Gastroesophageal sphincter (tissue), 4 donors: ENCODE data around the gene COL26A1. TPM values are rescaled to one million over a fixed set of nuclear protein-coding genes. Genes with fewer than 3 reads are reported as not detected.

Source experiments
- ATAC-seq: fragments of 150-250 bp; one replicate; pipeline ENCODE4 v1.9.1; 2016; ENCODE audit warnings: mild to moderate bottlenecking, moderate library complexity
- H3K27ac ChIP-seq, 4 donors: fragments of 200-600 bp; sonication (generic) in 3 of 4; 1 replicate in 3 of 4; 2 replicates in 1 of 4; pipeline ENCODE4 v1.5.1; 2016 to 2019
- H3K27me3 ChIP-seq: fragments of 200-600 bp; sonication (generic); one replicate; pipeline ENCODE4 v1.5.1; 2019
- H3K36me3 ChIP-seq, 2 donors: fragments of 200-600 bp; sonication (generic); one replicate each; pipeline ENCODE4 v1.5.1; 2019; ENCODE audit warnings: control low read depth in 1 of 2
- H3K4me1 ChIP-seq, 3 donors: fragments of 200-600 bp; sonication (generic); 1 replicate in 2 of 3; 2 replicates in 1 of 3; pipeline ENCODE4 v1.5.1; 2016 to 2019; ENCODE audit warnings: control low read depth in 2 of 3
- H3K4me3 ChIP-seq, 2 donors: fragments of 200-600 bp; sonication (generic); one replicate each; pipeline ENCODE4 v1.5.1; 2019; ENCODE audit warnings: mild to moderate bottlenecking in 1 of 2, moderate library complexity in 1 of 2
- H3K9me3 ChIP-seq, 3 donors: fragments of 200-600 bp; sonication (generic); one replicate each; pipeline ENCODE4 v1.5.1; 2017 to 2019; ENCODE audit warnings: control low read depth in 2 of 3
- CTCF ChIP-seq, 4 experiments: fragments of 200-600 bp in 2 of 4; fragments of 450-650 bp in 2 of 4; sonication (generic) in 1 of 4; IDR thresholded peaks; one replicate each; pipeline ENCODE4 v1.5.1; 2017 to 2019; ENCODE audit warnings: antibody characterized with exemption in 4 of 4, mild to moderate bottlenecking in 2 of 4, moderate library complexity in 2 of 4
- EP300 ChIP-seq: sonication (generic); formaldehyde crosslinking; IDR thresholded peaks from one replicate; pipeline ENCODE4 v1.6.1; 2017; ENCODE audit warnings: antibody characterized with exemption, mild to moderate bottlenecking
- POLR2A ChIP-seq, 2 donors: fragments of 450-650 bp; IDR thresholded peaks; one replicate each; pipeline ENCODE4 v1.6.1; 2017; ENCODE audit warnings: antibody characterized with exemption in 2 of 2, mild to moderate bottlenecking in 2 of 2, moderate library complexity in 1 of 2
- POLR2AphosphoS5 ChIP-seq: sonication (generic); formaldehyde crosslinking; IDR thresholded peaks from one replicate; pipeline ENCODE4 v1.6.1; 2017; ENCODE audit warnings: antibody characterized with exemption
- WGBS, 2 donors: methylation state at CpG; one replicate each; pipeline ENCODE4 v1.1.5; 2018; ENCODE audit warnings: low coverage in 1 of 2; 5-methylcytosine and 5-hydroxymethylcytosine counted together
- total RNA-seq, 4 donors: library from RNA; depleted of rRNA; stranded (reverse); fragments of >200 nt; gene quantifications; one replicate each; pipeline ENCODE4 v1.1.0, GENCODE V29; 2016

Gene COL26A1
- total RNA-seq, 4 donors from 2014 or later, result not detected

GRCh38 chr7:101363734-101364374 lies 1.2 kb downstream of the COL26A1 start:
- peaks cover 0 to 23% (median 19%) of the 10 kb centered on the region in 3 donors for H3K4me1 ChIP-seq
- no peaks in the 10 kb centered on the region for H3K9me3 ChIP-seq
- TF ChIP-seq POLR2A (IDR thresholded peaks at IDR 0.05), result no peak
- TF ChIP-seq CTCF (IDR thresholded peaks at IDR 0.05), result peak in 3 of 4 experiments; percentile 67 to 91 (median 79)
- no peak for TF ChIP-seq EP300
- no peak for TF ChIP-seq POLR2AphosphoS5
- peak overlapping the region in 1 of 4 donors; percentile 25 for H3K27ac ChIP-seq
- peaks cover 66% of the 10 kb centered on the region for H3K27me3 ChIP-seq
- H3K36me3 ChIP-seq, result no peaks in the 10 kb centered on the region
- ATAC-seq, result peak; percentile 88
- 2 to 20% methylated on average over 4 to 24 of the region's 52 CpGs for WGBS, 2 donors
- peak overlapping the region; percentile 36 to 54 for H3K4me3 ChIP-seq

- no peak overlapping the region for H3K27ac ChIP-seq
- 94 to 100% methylated on average over 1 to 2 of the region's 2 CpGs for WGBS, 2 donors
- ATAC-seq, result no peak
- TF ChIP-seq POLR2A (IDR thresholded peaks at IDR 0.05), result no peak
- TF ChIP-seq CTCF (IDR thresholded peaks at IDR 0.05), result no peak
- TF ChIP-seq POLR2AphosphoS5, result no peak
- TF ChIP-seq EP300, result no peak
- no peak overlapping the region for H3K4me3 ChIP-seq
- no peaks in the 10 kb centered on the region for H3K9me3 ChIP-seq
- peaks cover 0 to 23% (median 19%) of the 10 kb centered on the region in 3 donors for H3K4me1 ChIP-seq
- H3K36me3 ChIP-seq, result no peaks in the 10 kb centered on the region
- peaks cover 87% of the 10 kb centered on the region for H3K27me3 ChIP-seq
These were observed 3.3 kb downstream of the COL26A1 start for GRCh38 chr7:101365956-101366355.

GRCh38 chr7:101367676-101368075 lies 5.0 kb downstream of the COL26A1 start:
- TF ChIP-seq EP300 (no peak), CTCF (IDR thresholded peaks at IDR 0.05) (no peak), POLR2AphosphoS5 (no peak), POLR2A (IDR thresholded peaks at IDR 0.05) (no peak)
- no peaks in the 10 kb centered on the region for H3K9me3 ChIP-seq
- H3K27ac ChIP-seq, result no peak overlapping the region
- WGBS, 2 donors, result 100% methylated on average over 1 of the region's 1 CpG
- H3K4me1 ChIP-seq, result peaks cover 0 to 19% (median 17%) of the 10 kb centered on the region in 3 donors
- no peak overlapping the region for H3K4me3 ChIP-seq
- H3K27me3 ChIP-seq, result peaks cover 100% of the 10 kb centered on the region
- no peak for ATAC-seq
- H3K36me3 ChIP-seq, result no peaks in the 10 kb centered on the region

GRCh38 chr7:101368422-101369165 lies 5.9 kb downstream of the COL26A1 start:
- H3K9me3 ChIP-seq, result no peaks in the 10 kb centered on the region
- no peak overlapping the region for H3K4me3 ChIP-seq
- no peak for TF ChIP-seq CTCF (IDR thresholded peaks at IDR 0.05)
- TF ChIP-seq POLR2AphosphoS5, result no peak
- no peaks in the 10 kb centered on the region for H3K36me3 ChIP-seq
- H3K4me1 ChIP-seq, result peaks cover 0 to 12% (median 8%) of the 10 kb centered on the region in 3 donors
- WGBS, 2 donors, result 67 to 73% methylated on average over 4 to 6 of the region's 8 CpGs
- peaks cover 96% of the 10 kb centered on the region for H3K27me3 ChIP-seq
- no peak for ATAC-seq
- H3K27ac ChIP-seq, result no peak overlapping the region
